H1 (cell line): Measurements from ENCODE around the gene SMIM7. TPM values are rescaled to one million over a fixed set of nuclear protein-coding genes. Genes with fewer than 3 reads are reported as not detected.

Experiments
- CTCF ChIA-PET: fragments of 300-600 bp; sonication (Branson Sonifier 250); formaldehyde crosslinking; loops from one replicate; lab custom pipeline; 2021; ENCODE audit not compliant: partially characterized antibody; lab: Charles Lee
- POLR2A ChIA-PET: fragments of 300-600 bp; sonication (Branson Sonifier 250); formaldehyde crosslinking; loops from one replicate; lab custom pipeline; 2021; ENCODE audit warnings: inconsistent platforms; ENCODE audit not compliant: partially characterized antibody; lab: Charles Lee
- DNase-seq, 2 experiments: peaks; one replicate each; pipeline versions ENCODE4 v3.0.0 to v3.0.0-alpha.2; 2010 to 2022; ENCODE audit warnings: low spot score in 2 of 2, low read depth in 1 of 2, mixed read lengths in 1 of 2
- FAIRE-seq: peaks from 2 replicates; lab custom pipeline; 2011; peaks lifted over from hg19 to GRCh38; lab: Jason Lieb, UNC
- H2AFZ ChIP-seq: 2 replicates; pipeline ENCODE4 v1.8.1; 2012; ENCODE audit warnings: low read length, inconsistent platforms
- H2AK5ac ChIP-seq: 2 replicates; pipeline ENCODE4 v1.6.1; 2013; ENCODE audit warnings: low read depth, low read length
- H2BK120ac ChIP-seq: replicated peaks from 2 replicates; pipeline ENCODE3; 2013; ENCODE audit warnings: low read depth, low read length, inconsistent platforms
- H2BK12ac ChIP-seq: 2 replicates; pipeline ENCODE4 v1.6.1; 2013; ENCODE audit warnings: low read depth, low read length
- H2BK15ac ChIP-seq: 2 replicates; pipeline ENCODE4 v1.6.1; 2013; ENCODE audit warnings: low read length
- H2BK20ac ChIP-seq: 2 replicates; pipeline ENCODE4 v1.6.1; 2013; ENCODE audit warnings: low read length
- H2BK5ac ChIP-seq: 2 replicates; pipeline ENCODE4 v1.6.1; 2013; ENCODE audit warnings: low read depth, low read length
- H3K14ac ChIP-seq: 2 replicates; pipeline ENCODE4 v1.6.1; 2013; ENCODE audit warnings: inconsistent platforms; ENCODE audit not compliant: insufficient read length
- H3K18ac ChIP-seq: 2 replicates; pipeline ENCODE4 v1.6.1; 2013; ENCODE audit warnings: low read length; ENCODE audit errors: extremely low read depth
- H3K23ac ChIP-seq: 2 replicates; pipeline ENCODE4 v1.6.1; 2013; ENCODE audit warnings: inconsistent platforms; ENCODE audit not compliant: insufficient read length
- H3K23me2 ChIP-seq: 2 replicates; pipeline ENCODE4 v1.6.1; 2013; ENCODE audit warnings: low read depth, low read length
- H3K27ac ChIP-seq: 2 replicates; pipeline ENCODE4 v1.6.1; 2011; ENCODE audit warnings: low read depth, low read length, inconsistent platforms
- H3K27me3 ChIP-seq, 4 experiments: replicated peaks in 1 of 4; 1 replicate in 1 of 4; 2 replicates in 3 of 4; pipeline versions ENCODE4 v1.6.1 to v1.8.1; 2011 to 2013; ENCODE audit warnings: low read length in 3 of 4, mild to moderate bottlenecking in 3 of 4, inconsistent platforms in 2 of 4, mixed read lengths in 2 of 4, moderate library complexity in 1 of 4; ENCODE audit not compliant: control insufficient read depth in 3 of 4, insufficient read depth in 3 of 4; ENCODE audit errors: extremely low read depth in 1 of 4
- H3K36me3 ChIP-seq, 4 experiments: 2 replicates each; pipeline versions ENCODE4 v1.6.1 to v1.8.1; 2011 to 2013; ENCODE audit warnings: mild to moderate bottlenecking in 4 of 4, low read length in 3 of 4, moderate library complexity in 2 of 4, control low read depth in 1 of 4, inconsistent platforms in 1 of 4; ENCODE audit not compliant: insufficient read depth in 4 of 4, control insufficient read depth in 2 of 4
- H3K4ac ChIP-seq: replicated peaks from 2 replicates; pipeline ENCODE3; 2013; ENCODE audit warnings: low read length, low read depth, mixed read lengths, inconsistent platforms; ENCODE audit not compliant: insufficient read length
- H3K4me1 ChIP-seq, 4 experiments: replicated peaks in 1 of 4; 1 replicate in 1 of 4; 2 replicates in 3 of 4; pipeline versions ENCODE4 v1.6.1 to v1.8.1; 2011 to 2013; ENCODE audit warnings: low read length in 3 of 4, inconsistent platforms in 2 of 4, mixed read lengths in 1 of 4; ENCODE audit not compliant: insufficient read depth in 4 of 4, control insufficient read depth in 3 of 4
- H3K4me2 ChIP-seq, 2 experiments: 2 replicates each; pipeline versions ENCODE4 v1.6.1 to v1.8.1; 2011 to 2013; ENCODE audit warnings: low read depth in 2 of 2, low read length in 2 of 2, control low read depth in 1 of 2, inconsistent platforms in 1 of 2, mild to moderate bottlenecking in 1 of 2; ENCODE audit not compliant: insufficient read depth in 1 of 2
- H3K4me3 ChIP-seq, 4 experiments: fragments of 200-600, 300-600 bp in 1 of 4; sonication (generic), shearing (Covaris generic), sonication (Bioruptor Twin) in 1 of 4; 2 replicates each; pipeline versions ENCODE4 v1.5.1 to v1.8.1; 2011 to 2016; ENCODE audit warnings: low read length in 4 of 4, low read depth in 3 of 4, control low read depth in 2 of 4, inconsistent platforms in 2 of 4, mild to moderate bottlenecking in 2 of 4, mixed read lengths in 1 of 4, moderate library complexity in 1 of 4; ENCODE audit not compliant: insufficient read depth in 2 of 4; ENCODE audit errors: extremely low read depth in 1 of 4
- H3K56ac ChIP-seq: replicated peaks from 2 replicates; pipeline ENCODE3; 2013; ENCODE audit warnings: low read depth, mild to moderate bottlenecking, mixed read lengths, low read length, inconsistent platforms; ENCODE audit not compliant: insufficient read length
- H3K79me1 ChIP-seq: 2 replicates; pipeline ENCODE4 v1.6.1; 2013; ENCODE audit warnings: low read depth, low read length, control low read depth
- H3K79me2 ChIP-seq, 2 experiments: 2 replicates each; pipeline versions ENCODE4 v1.6.1 to v1.8.1; 2012 to 2013; ENCODE audit warnings: low read length in 2 of 2, mild to moderate bottlenecking in 2 of 2, inconsistent platforms in 1 of 2; ENCODE audit not compliant: insufficient read depth in 2 of 2, control insufficient read depth in 1 of 2
- H3K9ac ChIP-seq, 4 experiments: replicated peaks in 1 of 4; 1 replicate in 1 of 4; 2 replicates in 3 of 4; pipeline versions ENCODE4 v1.6.1 to v1.8.1; 2011 to 2013; ENCODE audit warnings: low read depth in 3 of 4, low read length in 3 of 4, control low read depth in 2 of 4, mild to moderate bottlenecking in 2 of 4, moderate library complexity in 2 of 4, inconsistent platforms in 1 of 4; ENCODE audit errors: extremely low read depth in 1 of 4
- H3K9me3 ChIP-seq, 2 experiments: 2 replicates each; pipeline versions ENCODE4 v1.6.1 to v1.8.1; 2012 to 2013; ENCODE audit warnings: mild to moderate bottlenecking in 2 of 2, moderate library complexity in 2 of 2, control low read depth in 1 of 2, inconsistent platforms in 1 of 2, low read depth in 1 of 2, low read length in 1 of 2, mixed read lengths in 1 of 2; ENCODE audit not compliant: insufficient read depth in 2 of 2
- H4K20me1 ChIP-seq, 2 experiments: replicated peaks in 1 of 2; 2 replicates each; pipeline versions ENCODE3 to v1.8.1; 2011 to 2013; ENCODE audit warnings: inconsistent platforms in 2 of 2, low read length in 2 of 2, mild to moderate bottlenecking in 1 of 2; ENCODE audit not compliant: insufficient read depth in 2 of 2, control insufficient read depth in 1 of 2
- H4K5ac ChIP-seq: 2 replicates; pipeline ENCODE4 v1.6.1; 2013; ENCODE audit warnings: low read length, low read depth, mixed read lengths, inconsistent platforms; ENCODE audit not compliant: insufficient read length
- H4K8ac ChIP-seq: 2 replicates; pipeline ENCODE4 v1.8.0; 2013; ENCODE audit warnings: mild to moderate bottlenecking, moderate library complexity, low read length, inconsistent platforms; ENCODE audit not compliant: insufficient read depth; ENCODE audit errors: extremely low read depth
- H4K91ac ChIP-seq: replicated peaks from 2 replicates; pipeline ENCODE3; 2013; ENCODE audit warnings: low read length, mixed read lengths, inconsistent platforms; ENCODE audit not compliant: insufficient read length
- BACH1 ChIP-seq: IDR thresholded peaks from 2 replicates; pipeline ENCODE4 v1.6.1; 2012; ENCODE audit warnings: low read length, improper control_type of control experiment
- CREB1 ChIP-seq: IDR thresholded peaks from 2 replicates; pipeline ENCODE4 v1.6.1; 2012; ENCODE audit warnings: inconsistent platforms
- EZH2 ChIP-seq: fragments of 200-600 bp; sonication (generic); IDR thresholded peaks from 2 replicates; pipeline ENCODE4 v1.7.1; 2012; ENCODE audit warnings: low read depth, mild to moderate bottlenecking, moderate library complexity, low read length, inconsistent platforms; ENCODE audit not compliant: severe bottlenecking
- GTF2F1 ChIP-seq: IDR thresholded peaks from 2 replicates; pipeline ENCODE4 v1.6.1; 2012; ENCODE audit warnings: low read depth, low read length, improper control_type of control experiment, borderline replicate concordance
- KDM1A ChIP-seq: fragments of 200-600, 300-600 bp; sonication (generic); IDR thresholded peaks from 2 replicates; pipeline ENCODE4 v1.7.1; 2016; ENCODE audit warnings: mild to moderate bottlenecking, low read length, borderline replicate concordance
- KDM5A ChIP-seq: fragments of 200-600 bp; IDR thresholded peaks from 2 replicates; pipeline ENCODE4 v1.7.1; 2012; ENCODE audit warnings: mild to moderate bottlenecking, low read length, inconsistent platforms, mixed read lengths
- MAFK ChIP-seq: IDR thresholded peaks from 2 replicates; pipeline ENCODE4 v1.6.1; 2012; ENCODE audit warnings: low read depth, mild to moderate bottlenecking, improper control_type of control experiment, low read length
- NRF1 ChIP-seq: IDR thresholded peaks from 2 replicates; pipeline ENCODE4 v1.6.1; 2011; ENCODE audit warnings: mild to moderate bottlenecking, low read depth, low read length, improper control_type of control experiment
- POLR2AphosphoS5 ChIP-seq: IDR thresholded peaks from 2 replicates; pipeline ENCODE4 v1.6.1; 2011; ENCODE audit warnings: low read depth, low read length
- RBBP5 ChIP-seq: IDR thresholded peaks from 2 replicates; pipeline ENCODE4 v1.7.1; 2012; ENCODE audit warnings: low read depth, mild to moderate bottlenecking, inconsistent platforms, low read length, moderate library complexity, borderline replicate concordance
- SP2 ChIP-seq: IDR thresholded peaks from 2 replicates; pipeline ENCODE4 v1.6.1; 2012; ENCODE audit warnings: mild to moderate bottlenecking, low read length, inconsistent platforms
- TAF7 ChIP-seq: optimal IDR thresholded peaks from 2 replicates; pipeline ENCODE3; 2011; ENCODE audit warnings: low read depth, mild to moderate bottlenecking, inconsistent platforms, low read length, moderate library complexity, borderline replicate concordance
- WGBS, 2 experiments: shearing (Covaris generic) in 1 of 2; methylation state at CpG; one replicate each; pipeline versions ENCODE4 v1.1.6 to v1.1.7; 2013 to 2015; ENCODE audit warnings: low lambda C conversion rate in 2 of 2, mixed read lengths in 2 of 2, inconsistent platforms in 1 of 2, low coverage in 1 of 2, missing lambda C conversion rate in 1 of 2; ENCODE audit not compliant: insufficient replicate concordance in 2 of 2, insufficient coverage in 1 of 2, insufficient read length in 1 of 2; ENCODE audit errors: extremely low coverage in 1 of 2, missing lambda C conversion rate in 1 of 2; 5-methylcytosine and 5-hydroxymethylcytosine counted together
- polyA plus RNA-seq, 7 experiments: library from polyadenylated mRNA; depleted of rRNA in 3 of 7; stranded (reverse) in 5 of 7; unstranded in 2 of 7; fragments of >200 nt in 5 of 7; fragments of 200-250 nt in 2 of 7; gene quantifications; 1 replicate in 5 of 7; 2 replicates in 1 of 7; 4 replicates in 1 of 7; pipeline versions ENCODE4 v1.2.1 to v1.2.3, GENCODE V29; 2011 to 2013; ENCODE audit warnings: missing spikeins in 2 of 7, mixed read lengths in 2 of 7
- total RNA-seq: library from RNA; stranded (reverse); fragmentation: NEBNext Ultra II Directional; extraction: Animal tissue kit (Norgen Biotek cat#: 25700); gene quantifications from 2 replicates; pipeline ENCODE4 v1.2.1, GENCODE V29; 2021
- TF ChIP-seq, protein P1 (sequence below): IDR thresholded peaks from 2 replicates; pipeline ENCODE4 v1.6.1; 2012; ENCODE audit warnings: inconsistent platforms

The SMIM7 gene
- total and polyA plus RNA-seq, 2 of the 8 experiments (the other 6 are each of a cell fraction or from before 2014, with no cell fraction given) = 55.5 to 67.5 TPM

DNA sequence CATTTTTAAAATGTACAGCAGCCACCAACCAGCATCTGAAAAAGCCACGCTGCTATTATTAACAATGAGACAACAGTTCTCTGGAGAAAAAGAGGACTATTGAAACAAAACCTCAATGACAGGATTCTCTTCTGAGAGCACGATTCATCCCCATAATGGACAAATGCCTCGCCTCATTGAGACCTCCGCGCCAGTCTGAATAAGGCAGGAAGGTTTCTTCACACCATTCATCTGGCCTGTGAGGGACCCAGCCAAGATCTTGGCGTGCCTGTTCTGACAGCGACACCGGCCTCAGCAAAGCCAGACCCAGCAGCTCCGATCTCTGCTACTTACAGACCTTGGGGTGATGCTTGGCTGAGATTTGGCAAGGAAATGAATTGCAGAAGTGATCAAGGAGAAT lies 14.8 kb downstream of the SMIM7 start:
- H3K4me3 ChIP-seq = no peak overlapping the region
- no peak overlapping the region for H2BK120ac ChIP-seq
- no peak overlapping the region for H4K91ac ChIP-seq
- no peak overlapping the region for H2AK5ac ChIP-seq
- no peak overlapping the region for H2BK15ac ChIP-seq
- no peak overlapping the region for H4K5ac ChIP-seq
- no peak for TF ChIP-seq TAF7
- TF ChIP-seq BACH1 = no peak
- no peak for TF ChIP-seq NRF1
- no peak for TF ChIP-seq POLR2AphosphoS5
- no peak for TF ChIP-seq KDM1A
- TF ChIP-seq RBBP5 = no peak
- no peak for TF ChIP-seq CREB1
- TF ChIP-seq EZH2 = no peak
- TF ChIP-seq, protein P1, sequence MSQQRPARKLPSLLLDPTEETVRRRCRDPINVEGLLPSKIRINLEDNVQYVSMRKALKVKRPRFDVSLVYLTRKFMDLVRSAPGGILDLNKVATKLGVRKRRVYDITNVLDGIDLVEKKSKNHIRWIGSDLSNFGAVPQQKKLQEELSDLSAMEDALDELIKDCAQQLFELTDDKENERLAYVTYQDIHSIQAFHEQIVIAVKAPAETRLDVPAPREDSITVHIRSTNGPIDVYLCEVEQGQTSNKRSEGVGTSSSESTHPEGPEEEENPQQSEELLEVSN = no peak
- TF ChIP-seq GTF2F1 = no peak
- no peak for TF ChIP-seq MAFK
- no peak for TF ChIP-seq KDM5A
- TF ChIP-seq SP2 = no peak
- H2BK5ac ChIP-seq = no peak overlapping the region
- no peaks in the 10 kb centered on the region for H3K9me3 ChIP-seq
- no peak overlapping the region for H3K4ac ChIP-seq
- FAIRE-seq = no peak
- H3K23me2 ChIP-seq = no peaks in the 10 kb centered on the region
- H3K18ac ChIP-seq = no peak overlapping the region
- no peak overlapping the region for H3K9ac ChIP-seq
- H4K20me1 ChIP-seq = peaks cover 4 to 9% of the 10 kb centered on the region in 2 experiments
- no peak overlapping the region for H3K4me2 ChIP-seq
- 0 out of 2 replicates have a peak, but pooled peaks cover 2% of the 10 kb centered on the region for H3K79me1 ChIP-seq
- no peaks in the 10 kb centered on the region for H3K27me3 ChIP-seq
- ChIA-PET POLR2A (interaction anchor here (0.8 to 2.9 kb wide), 7 partner anchors 9 to 308 kb away, joined by 3 to 17 read pairs (median 3); no protein-coding TSS in a partner anchor), CTCF (interaction anchor here (0.7 kb wide), 2 partner anchors 212 to 743 kb away, joined by 3 read pairs; no protein-coding TSS in a partner anchor)
- H3K27ac ChIP-seq = no peak overlapping the region
- H3K79me2 ChIP-seq = peaks cover 3 to 41% of the 10 kb centered on the region in 2 experiments
- H3K14ac ChIP-seq = no peak overlapping the region
- H2BK12ac ChIP-seq = no peak overlapping the region
- no peak overlapping the region for H3K56ac ChIP-seq
- no peak overlapping the region for H3K23ac ChIP-seq
- no peak overlapping the region for H2BK20ac ChIP-seq
- no peak overlapping the region for H2AFZ ChIP-seq
- WGBS, 2 experiments = 96% methylated on average over 9 of the region's 9 CpGs; no CpG with 5 or more reads in 1 of the 2 experiments
- H3K4me1 ChIP-seq = no peaks in the 10 kb centered on the region
- no peak for DNase-seq
- H4K8ac ChIP-seq = no peak overlapping the region
- H3K36me3 ChIP-seq = peaks cover 24 to 68% (median 51%) of the 10 kb centered on the region in 4 experiments
